NCI-H526 treated with DMSO at 0.1 percent for 48 hours (cell line): Measurements from ENCODE around the gene ESR2.
"Not testable (repeated sequence)": the region's sequence is repeated elsewhere in the genome, so short reads cannot be mapped to it uniquely, and the experiment has no call there.

Source experiments
- DNase-seq: peaks from one replicate; lab custom pipeline; 2025; lab: John Stamatoyannopoulos, UW

ESR2 gene

DNA sequence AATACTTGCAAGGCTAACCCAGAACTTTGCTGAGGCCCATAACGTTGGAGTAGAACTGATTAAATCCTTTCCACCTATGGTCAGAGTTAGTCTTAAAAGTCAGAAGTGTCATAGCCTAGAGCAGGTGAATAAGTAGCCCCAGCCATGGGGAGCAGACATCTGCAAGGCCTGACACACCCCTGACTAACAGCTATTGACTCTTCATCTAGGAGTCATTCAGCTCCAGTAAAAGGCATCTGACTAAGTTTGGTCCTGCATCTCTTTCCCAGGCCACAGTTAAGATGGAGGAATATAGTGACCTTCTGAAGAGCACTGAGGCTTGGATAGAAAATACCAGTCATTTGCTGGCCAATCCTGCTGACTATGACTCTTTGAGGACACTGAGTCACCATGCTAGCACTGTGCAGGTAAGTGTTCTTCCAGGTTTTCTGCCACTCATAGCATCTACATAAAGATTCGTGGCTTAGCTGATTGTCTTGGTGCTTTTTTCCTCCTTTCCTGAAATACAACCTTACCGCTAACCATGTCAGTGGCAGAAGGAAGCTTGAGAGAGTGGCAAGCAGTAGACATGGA is 212.9 kb downstream of the ESR2 start:
- DNase-seq = no peak

DNA sequence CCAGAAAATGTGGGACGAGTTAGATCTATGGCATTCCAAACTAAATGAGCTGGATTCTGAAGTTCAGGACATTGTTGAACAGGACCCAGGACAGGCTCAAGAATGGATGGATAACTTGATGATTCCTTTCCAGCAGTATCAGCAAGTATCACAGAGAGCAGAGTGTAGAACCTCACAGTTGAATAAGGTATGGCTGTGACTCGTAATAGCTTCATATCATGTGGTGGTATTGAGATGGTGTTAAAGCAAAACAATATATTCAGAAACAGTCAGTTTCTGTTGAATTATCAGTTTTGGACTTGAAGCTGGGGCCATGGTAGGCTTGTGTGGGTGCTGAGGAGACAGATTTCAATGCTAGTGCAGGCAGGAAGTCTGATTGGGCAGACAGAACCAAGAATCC is 213.7 kb downstream of the ESR2 start:
- no peak for DNase-seq

DNA sequence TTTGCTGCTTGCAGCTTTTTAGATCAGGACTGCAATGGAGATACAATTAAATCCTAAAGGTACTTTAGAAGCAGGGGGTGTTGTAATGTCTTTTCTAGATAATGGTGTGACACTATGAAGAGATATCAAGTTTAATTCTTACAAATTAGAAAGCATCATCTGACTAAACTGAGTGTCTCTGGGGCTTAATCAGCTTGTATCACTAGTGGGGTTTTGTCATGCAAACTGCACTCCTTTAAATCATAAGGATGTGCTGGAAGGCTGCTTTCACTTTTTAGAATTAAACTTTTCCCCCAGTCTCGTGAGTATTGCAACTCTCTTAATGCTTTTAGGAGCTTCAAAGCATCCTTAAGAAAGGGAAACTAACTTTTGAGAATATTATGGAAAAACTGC is 218.6 kb downstream of the ESR2 start:
- no peak for DNase-seq

DNA sequence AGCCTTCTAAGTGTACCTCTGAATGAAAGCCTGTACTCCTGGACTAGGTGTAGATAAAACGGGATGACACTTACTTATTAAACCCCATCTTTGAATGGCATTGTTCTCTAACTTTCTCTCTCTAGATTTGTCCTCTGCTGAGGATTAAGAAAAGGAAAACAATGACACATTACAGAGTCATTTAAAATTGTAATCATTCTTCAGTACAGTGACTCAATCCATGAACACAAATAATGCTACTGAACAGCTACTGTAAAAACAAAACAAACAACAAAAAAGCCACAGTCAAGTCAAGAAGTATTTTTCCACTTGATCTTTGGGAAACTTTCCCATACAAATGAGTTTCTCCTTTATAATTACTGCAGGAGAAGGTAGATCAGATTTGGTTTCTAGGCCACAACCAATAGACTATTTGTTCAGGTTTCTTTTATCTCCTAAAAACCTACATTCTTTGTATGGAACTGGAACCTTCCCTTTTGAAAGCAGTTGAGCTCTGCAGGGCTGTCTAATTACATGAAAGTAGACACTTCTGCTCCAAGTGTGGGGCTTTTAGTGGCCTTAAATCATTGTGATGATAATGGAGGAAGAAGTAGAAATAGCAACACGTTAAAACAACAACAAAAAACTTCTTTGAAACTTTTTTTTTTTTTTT is 219.1 kb downstream of the ESR2 start:
- no peak for DNase-seq

DNA sequence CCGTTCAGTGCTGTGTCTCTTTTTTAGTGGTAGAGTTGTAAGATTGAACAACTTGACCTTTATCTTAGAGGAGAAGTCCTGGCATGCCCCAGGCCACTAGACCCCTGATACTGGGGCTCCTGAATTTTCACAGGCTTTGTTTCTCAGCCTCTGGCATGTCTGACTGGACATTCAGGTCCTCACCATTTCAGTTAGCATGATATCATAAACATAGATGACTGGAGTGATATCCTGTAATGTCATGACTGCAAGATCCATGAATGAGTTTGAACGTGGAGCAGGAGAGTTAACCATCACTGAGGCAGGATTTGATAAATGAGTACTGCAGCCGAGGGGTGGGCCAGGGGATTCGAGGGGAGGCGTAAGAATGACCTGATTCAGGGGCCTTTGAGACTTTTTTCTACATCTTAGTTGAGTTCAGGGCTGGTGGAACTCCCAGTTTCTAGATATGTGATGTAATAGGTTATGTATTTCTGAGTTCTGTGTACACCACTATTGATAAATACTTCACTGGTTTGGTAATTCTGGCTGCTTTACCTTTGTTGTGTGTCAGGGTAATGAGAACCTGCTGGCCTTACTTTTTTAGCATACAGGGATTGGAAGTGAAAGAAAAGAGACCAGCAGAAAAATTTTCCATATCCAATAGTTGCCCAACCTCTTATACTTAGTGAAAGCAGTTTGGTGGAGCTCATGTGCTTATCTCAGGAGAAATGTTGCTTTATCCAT is 224.4 kb downstream of the ESR2 start:
- DNase-seq = no peak

DNA sequence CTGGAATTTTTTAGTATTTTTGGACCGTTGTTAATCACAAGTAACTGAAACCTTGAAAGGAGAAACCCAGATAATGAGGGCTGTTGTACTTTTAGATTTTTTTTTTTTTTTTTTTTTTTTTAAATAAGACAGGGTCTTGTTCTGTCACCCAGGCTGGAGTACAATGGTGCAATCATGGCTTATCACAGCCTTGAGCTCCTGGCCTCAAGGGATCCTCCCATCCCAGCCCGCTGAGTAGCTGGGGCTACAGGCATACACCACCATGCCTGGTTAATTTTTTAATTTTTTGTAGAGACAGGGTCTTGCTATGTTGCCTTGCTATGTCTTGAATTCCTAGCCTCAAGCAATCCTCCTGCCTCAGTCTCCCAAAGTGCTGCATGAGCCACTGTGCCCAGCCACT is 229.7 kb downstream of the ESR2 start:
- no peak for DNase-seq

DNA sequence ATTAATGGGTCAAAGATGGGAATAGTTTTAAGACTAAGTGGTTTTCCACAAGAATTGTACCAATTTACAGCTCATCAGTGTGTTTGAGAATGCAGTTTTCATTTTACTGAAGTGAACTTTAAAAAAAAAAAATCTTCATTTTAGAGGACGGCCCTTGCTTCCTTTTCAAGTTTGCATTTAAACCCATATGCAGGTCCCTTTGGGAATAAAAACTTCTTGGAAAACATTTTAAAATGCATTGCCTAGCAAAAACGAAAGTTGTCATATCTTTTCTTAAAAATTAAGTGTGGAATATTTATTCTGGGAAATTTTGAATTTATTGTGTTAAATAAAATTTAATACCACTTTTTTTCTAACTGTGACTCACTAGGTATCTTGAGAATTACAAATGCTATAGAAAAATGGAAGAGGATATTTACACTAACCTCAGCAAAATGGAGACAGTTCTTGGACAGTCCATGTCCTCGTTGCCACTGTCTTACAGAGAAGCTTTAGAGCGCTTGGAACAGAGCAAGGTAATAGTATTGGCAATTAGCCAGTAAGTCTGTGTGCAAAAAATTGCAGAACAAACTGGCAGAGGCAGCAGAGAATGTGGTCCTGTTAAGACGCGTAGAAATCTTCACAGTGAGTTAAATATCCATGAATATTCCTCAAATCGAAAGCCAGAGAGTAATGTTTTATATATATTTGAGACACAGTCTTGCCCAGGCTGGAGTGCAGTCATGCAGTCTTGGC is 231.6 kb downstream of the ESR2 start:
- DNase-seq = no peak

DNA sequence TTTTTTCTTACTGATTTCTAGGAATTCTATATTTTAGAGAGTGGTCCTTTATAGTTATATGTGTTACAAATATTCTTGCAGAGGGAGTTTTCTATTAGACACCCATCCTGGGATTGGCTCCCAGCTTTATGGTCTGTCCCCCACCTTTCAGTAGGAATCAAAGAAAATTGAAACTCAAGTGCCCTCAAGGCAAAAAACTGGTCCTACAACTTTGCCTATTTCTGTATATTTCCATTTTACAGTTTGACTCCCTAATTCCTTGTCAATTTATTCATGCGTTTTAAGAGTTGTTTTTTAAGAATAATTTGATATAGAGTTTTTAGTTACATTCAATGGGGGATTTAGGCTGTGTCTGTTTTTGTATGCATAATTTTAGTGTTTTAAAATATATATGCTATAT is 232.5 kb downstream of the ESR2 start:
- DNase-seq = no peak

DNA sequence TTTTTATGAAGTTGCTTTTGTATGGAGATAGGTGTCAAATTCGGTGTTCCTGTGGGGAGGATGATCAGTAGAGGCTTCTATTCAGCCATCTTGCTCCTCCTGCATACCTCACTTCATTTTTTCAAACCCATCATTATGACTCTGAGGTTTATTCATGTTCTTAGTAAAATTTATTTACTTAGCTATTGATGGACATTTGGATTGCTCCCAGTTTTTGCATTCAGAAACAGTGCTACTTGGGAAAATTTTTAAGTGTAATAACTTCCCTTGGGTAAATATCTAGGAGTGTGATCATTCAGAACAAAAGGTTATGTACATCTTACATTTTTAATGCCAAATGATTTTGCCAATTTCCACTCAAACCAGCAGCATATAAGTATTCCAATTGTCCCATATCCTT is 233.1 kb downstream of the ESR2 start:
- no peak for DNase-seq

DNA sequence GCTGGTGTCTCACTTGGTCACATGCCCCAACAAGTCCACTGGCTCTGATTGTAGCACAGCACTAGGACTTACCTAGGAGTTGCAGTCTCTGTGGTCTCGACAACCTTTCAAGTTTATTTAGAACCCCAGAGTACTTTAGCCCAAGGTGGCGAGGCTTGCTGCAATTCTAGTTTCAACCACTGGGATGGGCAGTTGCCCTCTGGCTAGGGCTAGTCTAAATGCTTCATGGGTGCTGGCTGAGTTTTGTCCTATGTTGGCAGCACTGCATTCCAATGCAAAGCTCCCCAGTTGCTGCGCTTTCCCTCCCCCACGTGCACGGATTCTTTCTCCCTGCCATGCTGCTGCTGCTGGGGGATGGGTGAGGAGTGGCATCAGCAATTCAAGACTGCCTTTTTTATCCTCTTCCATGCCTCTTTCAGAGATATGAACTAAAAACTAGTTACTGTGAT is 233.5 kb downstream of the ESR2 start:
- no peak for DNase-seq

DNA sequence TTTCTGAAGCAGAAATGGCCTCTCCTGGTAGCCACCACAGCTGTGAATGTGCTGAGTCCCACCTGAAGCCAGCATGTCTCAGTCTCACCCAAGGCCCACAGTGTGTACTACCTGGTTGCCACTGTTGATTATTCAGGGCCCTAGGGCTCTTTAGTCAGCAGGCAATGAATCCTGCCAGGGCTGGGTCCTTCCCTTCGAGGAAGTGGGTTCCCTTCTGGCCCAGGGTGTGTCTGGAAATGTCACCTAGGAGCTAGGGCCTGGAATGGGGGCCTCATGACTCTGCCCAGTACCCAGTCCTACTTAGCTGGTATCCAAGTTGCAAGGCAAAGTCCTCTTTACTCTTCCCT is 234.0 kb downstream of the ESR2 start:
- DNase-seq = no peak

DNA sequence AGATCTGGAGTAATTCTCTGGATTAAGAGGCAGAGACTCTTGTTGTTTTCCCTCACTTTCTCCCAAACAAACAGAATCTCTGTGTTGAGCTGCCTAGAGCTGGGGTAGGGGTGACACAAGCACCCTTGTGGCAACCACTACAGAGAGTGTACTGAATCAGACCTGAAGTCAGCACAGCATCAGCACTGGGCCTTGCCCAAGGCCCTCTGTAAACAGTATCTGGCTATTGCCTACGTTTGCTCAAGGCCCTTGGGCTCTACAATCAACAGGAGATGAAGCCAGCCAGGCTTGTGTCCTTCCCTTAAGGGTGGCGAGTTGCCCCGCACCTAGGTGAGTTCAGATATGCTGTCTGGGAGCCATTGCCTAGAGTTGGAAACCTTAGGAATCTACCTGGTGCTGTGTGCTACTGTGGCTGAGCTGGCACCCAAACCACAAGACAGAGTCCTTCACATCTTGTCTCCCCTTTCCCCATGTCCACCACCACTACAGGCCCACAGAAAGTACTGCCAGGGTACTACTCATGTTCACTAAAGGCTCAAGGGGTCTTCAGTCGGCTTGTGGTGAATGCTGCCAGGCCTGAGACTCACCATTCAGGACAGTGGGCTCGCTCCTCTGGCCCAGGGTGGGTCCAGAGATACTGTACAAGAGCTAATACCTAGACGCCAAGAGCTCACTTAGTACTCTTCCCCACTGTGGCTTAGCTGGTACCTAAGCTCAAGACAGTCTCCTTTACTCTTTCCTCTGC is 234.5 kb downstream of the ESR2 start:
- DNase-seq = no peak

DNA sequence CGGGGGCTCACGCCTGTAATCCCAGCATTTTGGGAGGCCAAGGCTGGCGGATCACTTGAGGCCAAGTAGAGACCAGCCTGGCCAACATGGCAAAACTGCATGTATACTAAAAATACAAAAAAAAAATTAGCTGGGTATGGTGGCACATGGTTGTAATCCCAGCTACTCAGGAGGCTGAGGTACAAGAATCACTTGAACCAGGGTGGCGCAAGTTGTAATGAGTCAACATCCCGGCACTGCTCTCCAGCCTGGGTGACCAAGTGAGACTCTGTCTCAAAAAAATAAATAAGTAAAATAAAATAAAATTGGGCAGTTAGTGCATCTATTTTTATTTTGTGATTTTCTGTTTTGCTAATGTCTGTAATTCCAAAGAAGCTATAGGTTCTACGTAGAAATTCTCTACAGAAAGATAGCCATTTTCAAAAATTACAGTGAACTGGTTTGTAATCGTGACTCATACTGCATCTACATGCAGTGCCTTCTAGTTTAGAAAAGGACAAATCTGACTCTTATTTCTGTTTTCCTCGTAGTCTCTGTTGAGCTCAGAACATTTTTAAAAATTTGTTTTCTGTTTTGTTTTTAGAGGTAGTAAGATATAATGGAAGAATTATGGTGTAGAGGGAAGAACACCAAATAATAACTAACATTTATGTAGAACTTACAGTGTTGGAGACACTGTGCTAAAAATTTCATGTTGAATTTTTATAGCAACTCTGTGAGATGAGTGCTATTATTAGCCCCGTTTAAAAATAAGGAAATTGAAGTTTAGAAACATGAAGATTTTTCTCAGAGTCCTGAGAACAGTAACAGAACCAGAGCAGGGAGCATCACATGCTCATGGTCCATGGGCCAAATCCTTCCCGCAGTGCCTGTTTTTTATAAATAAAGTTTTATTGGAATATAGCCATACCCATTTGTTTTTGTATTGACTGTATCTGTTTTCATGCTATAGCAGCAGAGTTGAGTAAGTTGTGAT is 240.2 kb downstream of the ESR2 start:
- DNase-seq = no peak

DNA sequence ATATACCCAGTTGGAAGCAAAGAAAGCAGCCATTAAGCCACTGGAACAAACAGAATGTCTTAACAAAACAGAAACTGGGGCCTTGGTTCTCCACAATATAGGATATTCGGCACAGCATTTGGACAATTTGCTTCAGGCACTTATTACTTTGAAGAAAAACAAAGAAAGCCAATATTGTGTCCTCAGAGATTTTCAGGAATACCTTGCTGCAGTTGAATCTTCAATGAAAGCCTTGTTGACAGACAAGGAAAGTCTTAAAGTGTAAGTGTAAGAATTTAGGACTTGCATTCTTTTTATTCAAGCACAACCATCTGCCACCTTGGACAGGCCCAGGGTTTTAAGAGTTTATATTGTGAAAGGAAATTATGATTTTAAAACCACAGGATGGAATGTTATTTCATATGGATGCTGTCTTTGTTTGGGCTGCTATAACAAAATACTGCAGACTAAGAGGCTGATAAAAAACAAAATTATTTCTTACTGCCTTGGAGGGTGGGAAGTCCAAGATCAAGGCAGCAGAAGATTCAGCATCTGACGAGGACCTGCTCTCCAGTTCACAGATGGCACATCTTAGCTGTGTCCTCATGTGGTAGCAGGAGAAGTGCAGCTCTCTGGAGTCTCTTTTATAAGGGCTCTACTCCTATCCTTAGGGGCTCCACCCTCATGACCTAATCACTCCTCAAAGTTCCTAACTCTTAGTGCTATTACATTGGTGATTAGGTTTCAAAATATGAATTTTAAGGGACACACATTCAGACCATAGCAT is 244.4 kb downstream of the ESR2 start:
- DNase-seq = no peak

DNA sequence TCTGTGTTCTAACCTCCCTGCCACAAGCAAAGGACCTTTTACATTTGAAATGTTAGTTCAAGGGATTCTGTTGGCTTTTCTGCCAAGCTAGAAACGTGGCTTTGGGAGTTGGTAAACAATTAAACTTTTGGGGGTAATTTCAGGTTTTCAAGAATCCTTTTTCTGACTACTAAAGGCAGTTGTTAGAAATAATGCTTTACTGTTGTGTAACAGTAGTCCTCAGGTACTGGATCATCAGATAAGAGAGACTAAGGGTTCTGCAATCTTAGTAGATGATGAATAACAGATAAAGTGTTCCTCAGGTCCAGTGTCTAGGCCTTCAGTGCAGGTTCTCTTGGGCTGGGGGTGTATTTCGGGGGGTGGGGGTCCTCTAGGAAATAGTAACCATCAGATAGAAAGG is 249.1 kb downstream of the ESR2 start:
- DNase-seq = no peak

DNA sequence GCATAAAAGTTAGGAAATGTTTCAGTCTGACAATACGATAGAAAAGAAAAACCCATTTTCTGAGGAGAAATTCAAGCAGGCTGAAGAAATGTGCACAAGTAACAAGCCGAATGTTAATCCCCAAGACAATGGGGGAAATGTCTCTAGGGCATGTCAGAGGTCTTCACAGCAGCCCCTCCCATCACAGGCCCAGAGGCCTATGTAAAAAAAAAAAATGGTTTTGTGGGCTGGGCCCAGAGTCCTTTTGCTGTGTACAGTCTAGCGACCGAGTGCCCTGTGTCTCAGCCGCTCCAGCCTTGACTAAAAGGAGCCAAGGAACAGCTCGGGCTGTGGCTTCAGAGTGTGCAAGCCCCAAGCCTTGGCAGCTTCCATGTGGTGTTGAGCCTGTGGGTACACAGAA is 250.9 kb downstream of the ESR2 start:
- DNase-seq = not testable (repeated sequence)

DNA sequence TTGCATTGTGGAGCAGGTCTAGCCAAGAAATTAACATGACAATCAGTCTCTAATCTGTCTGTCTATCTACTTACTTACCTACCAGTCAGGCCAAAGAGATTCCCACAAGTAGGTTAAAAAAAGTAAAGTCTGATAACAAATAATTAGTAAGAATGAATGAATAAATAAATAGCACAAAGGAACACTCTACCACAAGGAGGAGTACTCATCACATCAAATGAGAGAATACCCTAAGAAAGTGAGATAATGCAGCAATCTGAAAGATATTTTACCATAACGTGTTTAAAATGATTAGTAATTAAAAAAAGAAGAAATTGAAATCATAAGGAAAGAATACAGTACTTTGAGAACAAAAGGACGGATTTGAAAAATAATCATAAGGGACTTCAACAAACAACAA is 254.1 kb downstream of the ESR2 start:
- no peak for DNase-seq

DNA sequence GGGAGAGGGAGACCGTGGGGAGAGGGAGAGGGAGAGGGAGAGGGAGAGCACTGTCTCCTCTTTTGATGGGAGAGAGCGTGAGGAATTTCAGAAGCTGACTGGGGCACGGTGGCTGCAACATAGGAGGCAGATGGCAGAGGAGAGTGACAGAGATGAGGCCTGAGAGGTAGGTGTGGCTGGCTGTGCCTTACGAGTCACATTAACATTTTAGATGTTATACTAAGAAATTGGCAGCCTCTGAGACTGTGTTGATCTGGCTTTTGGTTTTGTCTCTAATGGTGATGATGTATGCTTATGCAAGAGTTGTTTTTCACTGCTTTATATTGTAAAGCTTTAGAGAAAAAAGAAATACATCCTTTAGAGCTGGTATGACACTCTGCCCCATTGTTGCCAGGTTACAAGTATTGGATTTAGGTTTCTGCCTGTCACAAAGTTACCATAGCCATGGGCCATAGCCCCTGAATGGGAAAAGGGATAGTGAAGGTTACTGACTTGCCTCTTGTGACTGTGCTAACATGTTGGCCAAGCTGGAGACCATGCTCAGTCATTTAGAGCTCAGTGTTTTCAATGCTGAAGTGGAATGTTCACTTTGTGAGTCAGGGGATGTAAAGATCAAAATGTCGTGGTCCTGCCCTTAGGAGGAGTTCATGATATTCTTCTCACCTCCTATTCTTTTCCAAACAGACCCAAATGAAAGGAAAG is 255.2 kb downstream of the ESR2 start:
- DNase-seq = no peak

DNA sequence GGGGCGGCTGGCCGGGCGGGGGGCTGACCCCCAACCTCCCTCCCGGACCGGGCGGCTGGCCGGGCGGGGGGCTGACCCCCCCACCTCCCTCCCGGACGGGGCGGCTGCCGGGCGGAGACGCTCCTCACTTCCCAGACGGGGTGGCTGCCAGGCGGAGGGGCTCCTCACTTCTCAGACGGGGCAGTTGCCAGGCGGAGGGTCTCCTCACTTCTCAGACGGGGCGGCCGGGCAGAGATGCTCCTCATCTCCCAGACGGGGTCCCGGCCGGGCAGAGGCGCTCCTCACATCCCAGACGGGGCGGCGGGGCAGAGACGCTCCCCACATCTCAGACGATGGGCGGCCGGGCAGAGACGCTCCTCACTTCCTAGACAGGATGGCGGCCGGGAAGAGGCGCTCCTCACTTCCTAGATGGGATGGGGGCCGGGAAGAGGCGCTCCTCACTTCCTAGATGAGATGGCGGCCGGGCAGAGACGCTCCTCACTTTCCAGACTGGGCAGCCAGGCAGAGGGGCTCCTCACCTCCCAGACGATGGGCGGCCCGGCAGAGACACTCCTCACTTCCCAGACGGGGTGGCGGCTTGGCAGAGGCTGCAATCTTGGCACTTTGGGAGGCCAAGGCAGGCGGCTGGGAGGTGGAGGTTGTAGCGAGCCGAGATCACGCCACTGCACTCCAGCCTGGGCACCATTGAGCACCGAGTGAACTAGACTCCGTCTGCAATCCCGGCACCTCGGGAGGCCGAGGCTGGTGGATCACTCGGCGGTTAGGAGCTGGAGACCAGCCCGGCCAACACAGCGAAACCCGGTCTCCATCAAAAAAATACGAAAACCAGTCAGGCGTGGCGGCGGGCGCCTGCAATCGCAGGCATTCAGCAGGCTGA is 256.1 kb downstream of the ESR2 start:
- not testable (repeated sequence) for DNase-seq
